HG02763 (cell line): Measurements from ENCODE around the gene POLA2.
A peak's percentile ranks its signal among the peaks of the same experiment; 100 is the strongest.
"Not testable (repeated sequence)": the region's sequence is repeated elsewhere in the genome, so short reads cannot be mapped to it uniquely, and the experiment has no call there.

Experiments used
- ATAC-seq: cut with Tn5 transposase; IDR thresholded peaks from one replicate; pipeline ENCODE4 v1.9.1; 2021; ENCODE audit warnings: mild to moderate bottlenecking, moderate library complexity; ENCODE audit not compliant: unreplicated experiment

POLA2 gene

DNA sequence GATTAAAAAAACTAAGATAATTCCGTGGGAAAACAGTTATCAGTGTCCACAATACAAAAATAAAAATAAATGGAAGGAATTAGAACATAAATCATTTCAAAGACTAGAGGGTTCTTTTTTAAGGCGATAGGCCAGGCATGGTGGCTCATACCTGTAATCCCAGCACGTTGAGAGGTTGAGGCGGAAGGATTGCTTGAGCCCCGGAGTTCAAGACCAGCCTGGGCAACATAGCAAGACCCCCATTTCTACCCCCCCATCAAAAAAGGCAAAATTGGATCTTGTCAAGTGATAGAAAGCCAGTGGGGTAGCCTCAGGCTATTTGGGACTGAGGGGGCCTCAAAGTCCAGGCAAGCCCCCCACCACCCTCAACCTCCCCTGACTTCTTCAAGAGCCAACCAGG lies 20.6 kb upstream of the POLA2 start:
- ATAC-seq, result no peak

DNA sequence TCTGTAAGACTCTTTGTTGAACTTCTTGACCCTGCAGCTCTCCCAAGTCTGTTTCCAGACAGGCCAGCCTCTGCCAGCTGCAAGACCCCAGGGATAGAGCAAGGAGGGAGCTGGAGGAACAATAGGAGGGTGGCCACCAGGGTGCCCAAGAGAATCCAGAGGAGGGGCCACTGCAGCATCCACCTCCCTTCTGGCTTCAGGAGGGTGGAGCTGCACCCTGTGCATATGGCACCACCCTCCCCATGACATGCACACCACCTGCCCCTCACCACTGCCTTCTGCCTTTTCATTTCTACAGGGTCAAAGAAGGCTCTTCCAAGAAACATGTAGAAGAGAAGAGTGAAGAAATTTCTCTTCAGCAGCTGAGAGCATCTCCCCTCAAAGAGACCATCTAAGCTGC lies 20.1 kb upstream of the POLA2 start:
- ATAC-seq, result no peak

DNA sequence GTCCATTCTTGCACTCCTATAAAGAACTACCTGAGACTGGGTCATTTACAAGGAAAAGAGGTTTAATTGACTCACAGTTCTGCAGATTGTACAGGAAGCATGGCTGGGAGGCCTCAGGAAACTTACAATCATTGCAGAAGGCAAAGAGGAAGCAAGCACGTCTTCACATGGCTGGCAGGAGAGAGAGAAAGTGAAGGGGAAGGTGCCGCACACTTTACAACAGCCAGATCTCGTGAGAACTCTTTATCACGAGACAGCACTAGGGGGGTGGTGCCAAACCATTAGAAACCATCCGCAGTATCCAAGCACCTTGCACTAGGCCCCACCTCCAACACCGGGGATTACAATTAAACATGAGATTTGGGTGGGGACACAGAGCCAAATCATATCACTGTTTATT lies 19.4 kb upstream of the POLA2 start:
- no peak for ATAC-seq

DNA sequence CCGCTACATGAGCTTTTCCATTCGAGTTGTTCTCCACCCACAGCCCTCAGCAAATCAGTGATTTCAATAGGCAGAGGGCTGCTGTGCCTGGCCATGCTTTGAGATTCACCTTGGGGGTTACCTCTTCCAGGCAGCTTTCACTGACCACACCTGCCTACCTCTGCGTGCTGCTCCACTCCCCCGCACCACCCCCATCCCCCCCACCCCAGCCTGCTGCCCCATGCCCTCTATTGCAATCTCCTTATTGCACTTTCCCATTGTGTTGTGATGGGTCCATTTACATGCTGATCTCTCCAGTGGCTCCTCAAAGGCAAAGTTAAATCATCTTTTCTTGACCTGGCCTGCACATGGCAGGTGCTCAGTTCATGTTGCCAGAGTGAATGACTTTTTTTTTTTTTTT lies 18.0 kb upstream of the POLA2 start:
- ATAC-seq, result no peak

DNA sequence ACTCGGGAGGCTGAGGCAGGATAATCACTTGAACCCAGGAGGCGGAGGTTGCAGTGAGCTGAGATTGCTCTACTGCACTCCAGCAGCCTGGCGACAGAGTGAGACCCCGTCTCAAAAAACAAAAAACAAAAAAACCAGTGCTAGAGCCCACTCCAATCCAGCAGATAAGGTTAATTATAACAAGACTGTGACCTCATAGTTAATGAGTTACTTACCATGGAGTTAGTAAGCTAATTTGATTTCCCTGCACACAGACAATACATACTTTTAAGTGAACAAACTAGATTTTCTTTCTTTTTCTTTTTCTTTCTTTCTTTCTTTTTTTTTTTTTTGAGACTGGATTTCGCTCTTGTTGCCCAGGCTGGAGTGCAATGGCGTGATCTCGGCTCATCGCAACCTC lies 16.7 kb upstream of the POLA2 start:
- not testable (repeated sequence) for ATAC-seq

DNA sequence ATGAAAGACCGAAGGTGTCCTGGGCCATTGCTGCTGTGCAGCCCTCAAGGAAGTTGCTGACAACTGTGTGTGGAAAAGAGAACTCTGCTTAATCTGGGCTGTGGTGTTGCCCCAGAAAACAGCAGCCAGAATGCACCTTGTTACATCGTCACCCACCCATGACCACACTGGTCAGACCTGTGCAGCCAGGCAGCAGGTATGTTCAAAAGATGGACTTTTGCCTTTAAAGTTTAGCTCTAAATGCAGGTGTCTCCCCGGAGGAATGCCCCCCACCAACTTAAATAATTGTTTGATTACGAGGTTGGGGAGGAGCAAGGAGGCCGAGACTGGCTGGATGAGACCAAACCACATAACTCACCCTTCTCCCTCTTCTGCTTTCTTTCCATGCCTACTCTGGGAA lies 15.3 kb upstream of the POLA2 start:
- ATAC-seq, result no peak

DNA sequence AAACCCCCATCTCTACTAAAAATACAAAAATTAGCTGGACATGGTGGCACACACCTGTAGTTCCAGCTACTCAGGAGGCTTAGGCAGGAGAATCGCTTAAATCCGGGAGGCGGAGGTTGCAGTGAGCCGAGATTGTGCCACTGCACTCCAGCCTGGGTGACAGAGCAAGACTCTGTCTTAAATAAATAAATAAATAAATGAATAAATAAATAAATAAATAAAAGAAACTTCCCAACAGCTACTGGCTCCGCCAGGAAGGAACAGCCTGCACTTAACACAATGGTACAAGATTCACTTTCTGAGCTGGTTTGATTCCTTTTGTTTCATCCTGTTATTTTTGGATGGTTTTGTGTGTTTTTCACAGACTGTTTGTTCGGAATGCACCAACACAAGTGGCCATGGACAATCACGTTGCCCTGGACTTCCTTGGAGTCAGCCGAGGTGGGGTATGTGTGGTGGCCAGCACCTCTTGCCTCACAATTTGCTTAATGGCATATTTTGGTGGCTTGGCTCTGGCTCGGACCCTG lies 13.5 kb upstream of the POLA2 start:
- not testable (repeated sequence) for ATAC-seq

DNA sequence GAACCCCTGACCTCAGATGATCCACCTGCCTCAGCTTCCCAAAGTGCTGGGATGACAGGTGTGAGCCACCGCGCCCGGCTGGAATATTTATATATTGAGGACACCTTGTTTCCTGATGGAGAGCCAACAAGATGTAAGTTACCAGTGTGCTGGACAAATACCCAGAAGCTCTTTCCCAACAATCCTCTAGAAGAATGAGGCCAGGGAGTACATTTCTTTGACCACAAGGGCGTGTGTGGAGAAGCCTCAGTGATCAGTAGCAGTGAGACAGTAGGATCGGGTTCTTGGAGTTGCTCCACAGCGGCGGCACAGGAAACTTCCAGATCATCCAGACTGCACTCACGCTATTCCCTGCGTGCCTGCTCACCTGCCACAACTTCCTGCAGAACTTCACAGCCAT lies 10.3 kb upstream of the POLA2 start:
- ATAC-seq, result no peak

DNA sequence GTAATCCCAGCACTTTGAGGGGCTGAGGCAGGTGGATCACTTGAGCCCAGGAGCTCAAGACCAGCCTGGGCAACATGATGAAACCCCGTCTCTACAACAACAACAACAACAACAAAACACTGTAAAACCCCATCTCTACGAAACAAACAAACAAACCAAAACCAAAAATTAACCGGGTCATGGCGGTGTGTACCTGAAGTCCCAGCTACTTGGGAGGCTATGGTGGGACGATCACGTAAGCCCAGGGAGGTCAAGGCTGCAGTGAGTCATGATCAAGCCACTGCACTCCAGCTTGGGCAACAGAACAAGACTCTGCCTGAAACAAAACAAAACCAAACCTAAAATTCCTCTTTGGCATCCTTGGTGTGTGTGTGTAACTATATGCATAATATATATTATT lies 7.0 kb upstream of the POLA2 start:
- ATAC-seq, result no peak

DNA sequence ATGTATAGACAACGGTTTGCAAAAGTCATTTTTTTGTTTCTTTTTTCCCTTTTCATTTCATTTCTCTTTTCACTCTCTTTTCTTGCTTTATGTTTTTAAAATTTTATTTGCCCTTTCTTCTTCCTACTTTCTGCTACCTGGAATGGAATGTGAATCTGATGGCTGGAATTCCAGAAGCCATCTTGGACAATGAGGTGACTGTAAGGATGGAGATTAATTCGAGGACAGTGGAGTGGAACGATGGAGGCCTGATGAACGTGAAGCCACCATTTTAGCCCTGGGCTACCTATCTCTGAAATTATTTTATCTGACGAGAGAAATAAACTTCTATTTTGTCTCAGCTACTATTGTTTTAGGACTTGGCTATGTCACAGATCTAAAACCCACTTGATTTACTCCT lies 2.8 kb upstream of the POLA2 start:
- no peak for ATAC-seq

DNA sequence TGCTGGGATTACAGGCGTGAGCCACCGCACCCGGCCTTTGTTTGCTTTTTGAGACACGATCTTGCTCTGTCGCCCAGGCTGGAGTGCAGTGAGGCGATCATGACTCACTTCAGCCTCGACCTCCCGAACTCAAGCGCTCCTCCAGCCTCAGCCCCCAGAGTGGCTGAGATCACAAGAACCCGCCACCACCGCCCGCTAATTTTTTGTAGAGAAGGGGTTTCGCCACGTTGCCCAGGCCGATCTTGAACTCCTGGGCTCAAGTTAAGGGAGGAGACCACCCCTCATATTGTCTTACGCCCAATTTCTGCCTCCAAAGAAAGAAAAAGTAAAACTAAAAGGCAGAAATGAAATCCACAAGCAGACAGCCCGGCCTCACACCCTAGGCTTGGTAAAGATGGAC lies 1.5 kb upstream of the POLA2 start:
- ATAC-seq, result no peak

DNA sequence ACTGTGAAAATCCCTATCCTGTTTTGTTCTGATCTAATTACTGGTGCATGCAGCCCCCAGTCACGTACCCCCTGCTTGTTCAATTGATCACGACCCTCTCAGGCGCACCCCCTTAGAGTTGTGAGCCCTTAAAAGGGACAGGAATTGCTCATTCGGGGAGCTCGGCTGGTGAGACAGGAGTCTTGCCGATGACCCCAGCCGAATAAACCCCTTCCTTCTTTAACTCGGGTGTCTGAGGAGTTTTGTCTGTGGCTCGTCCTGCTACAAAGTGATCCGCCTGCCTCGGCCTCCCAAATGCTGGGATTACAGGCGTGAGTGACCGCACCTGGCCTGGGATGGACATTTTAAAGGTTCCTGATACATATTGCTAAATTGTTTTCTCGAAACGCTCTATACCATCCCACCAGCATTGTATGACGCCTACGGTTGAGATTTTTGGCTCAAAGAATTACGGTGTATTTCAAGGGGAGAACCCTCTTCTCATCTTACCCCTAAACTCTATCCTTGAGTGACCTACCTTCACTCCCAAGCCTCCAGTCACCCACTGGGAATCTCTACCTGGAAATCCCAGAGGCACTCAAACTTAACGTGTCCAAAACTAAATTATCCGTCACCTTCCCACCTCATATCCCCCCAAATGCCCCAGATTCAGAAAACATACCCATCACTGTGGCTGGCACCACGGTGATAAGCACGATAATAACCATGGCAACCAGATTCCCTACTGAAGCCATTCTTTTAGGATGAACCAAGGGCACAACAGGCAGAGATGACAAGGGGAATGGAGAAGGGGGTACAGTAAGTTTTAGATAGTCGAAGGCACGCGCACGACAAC lies 789 bp upstream of the POLA2 start:
- ATAC-seq, result peak; percentile 7

DNA sequence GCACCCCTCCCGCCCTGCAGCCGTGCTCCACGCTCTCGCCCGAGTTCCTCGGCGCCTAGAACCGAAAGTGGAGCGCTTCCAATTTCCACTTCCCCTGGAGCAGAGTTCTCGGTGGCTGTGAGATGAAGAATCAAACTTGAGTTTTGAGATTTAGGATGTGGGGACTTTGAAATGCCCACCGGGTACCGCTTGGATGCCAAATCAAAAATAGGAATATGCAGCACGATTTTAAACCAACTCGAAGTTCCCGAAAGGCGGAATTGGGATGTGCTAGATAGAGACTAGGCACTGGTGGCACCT lies 569 bp downstream of the POLA2 start:
- ATAC-seq, result no peak

DNA sequence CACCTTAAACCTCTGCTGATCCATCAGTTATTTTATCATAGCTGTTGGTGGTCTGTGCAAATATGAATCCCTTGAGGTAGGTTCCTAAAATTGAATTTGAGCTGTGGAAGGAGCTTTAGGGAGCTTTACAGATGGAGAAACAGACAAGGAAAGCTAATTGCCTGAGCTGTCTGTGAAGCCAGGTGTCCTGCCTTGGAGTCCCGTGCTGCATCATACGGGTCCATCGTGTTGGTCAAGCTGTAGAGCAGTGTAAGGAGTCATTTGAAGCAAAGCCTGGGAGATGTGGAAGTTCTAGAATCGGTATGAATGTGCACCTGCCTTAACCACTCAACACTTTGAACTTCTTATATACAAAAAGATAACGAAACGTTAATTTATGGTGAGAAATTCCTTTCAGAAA lies 1.0 kb downstream of the POLA2 start:
- no peak for ATAC-seq

DNA sequence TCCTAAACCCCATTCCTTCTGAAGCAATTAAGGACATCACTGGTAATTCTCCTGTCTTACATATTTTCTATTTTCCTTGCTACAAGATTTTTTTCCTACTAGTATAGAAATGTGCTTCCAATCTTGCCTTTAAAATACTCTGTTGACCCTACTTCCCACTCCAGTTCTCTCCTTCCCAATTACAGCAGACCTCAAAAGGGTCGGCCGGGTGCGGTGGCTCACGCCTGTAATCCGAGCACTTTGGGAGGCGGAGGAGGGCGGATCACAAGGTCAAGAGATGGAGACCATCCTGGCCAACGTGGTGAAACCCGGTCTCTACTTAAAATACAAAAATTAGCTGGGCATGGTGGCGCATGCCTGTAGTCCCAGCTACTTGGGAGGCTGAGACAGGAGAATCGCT lies 3.0 kb downstream of the POLA2 start:
- ATAC-seq, result not testable (repeated sequence)

DNA sequence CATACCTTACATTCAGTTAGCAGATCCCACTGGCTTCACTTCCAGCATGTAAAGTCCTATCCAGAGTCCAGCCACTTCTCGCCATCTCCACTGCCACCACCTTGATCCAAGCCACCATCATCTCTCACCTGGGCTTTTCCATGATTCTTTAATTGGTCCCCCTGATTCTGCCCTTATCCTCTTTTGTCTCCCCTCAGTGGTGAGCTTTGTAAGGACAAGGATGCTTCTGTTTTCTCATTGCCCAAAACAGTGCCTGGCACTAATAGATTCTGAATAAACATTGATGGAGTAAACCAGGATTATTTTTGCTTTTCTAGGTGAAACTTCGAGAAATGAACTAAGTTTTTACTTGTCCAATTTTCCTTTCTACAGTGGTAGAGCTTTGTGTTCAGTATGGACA lies 4.4 kb downstream of the POLA2 start:
- no peak for ATAC-seq

DNA sequence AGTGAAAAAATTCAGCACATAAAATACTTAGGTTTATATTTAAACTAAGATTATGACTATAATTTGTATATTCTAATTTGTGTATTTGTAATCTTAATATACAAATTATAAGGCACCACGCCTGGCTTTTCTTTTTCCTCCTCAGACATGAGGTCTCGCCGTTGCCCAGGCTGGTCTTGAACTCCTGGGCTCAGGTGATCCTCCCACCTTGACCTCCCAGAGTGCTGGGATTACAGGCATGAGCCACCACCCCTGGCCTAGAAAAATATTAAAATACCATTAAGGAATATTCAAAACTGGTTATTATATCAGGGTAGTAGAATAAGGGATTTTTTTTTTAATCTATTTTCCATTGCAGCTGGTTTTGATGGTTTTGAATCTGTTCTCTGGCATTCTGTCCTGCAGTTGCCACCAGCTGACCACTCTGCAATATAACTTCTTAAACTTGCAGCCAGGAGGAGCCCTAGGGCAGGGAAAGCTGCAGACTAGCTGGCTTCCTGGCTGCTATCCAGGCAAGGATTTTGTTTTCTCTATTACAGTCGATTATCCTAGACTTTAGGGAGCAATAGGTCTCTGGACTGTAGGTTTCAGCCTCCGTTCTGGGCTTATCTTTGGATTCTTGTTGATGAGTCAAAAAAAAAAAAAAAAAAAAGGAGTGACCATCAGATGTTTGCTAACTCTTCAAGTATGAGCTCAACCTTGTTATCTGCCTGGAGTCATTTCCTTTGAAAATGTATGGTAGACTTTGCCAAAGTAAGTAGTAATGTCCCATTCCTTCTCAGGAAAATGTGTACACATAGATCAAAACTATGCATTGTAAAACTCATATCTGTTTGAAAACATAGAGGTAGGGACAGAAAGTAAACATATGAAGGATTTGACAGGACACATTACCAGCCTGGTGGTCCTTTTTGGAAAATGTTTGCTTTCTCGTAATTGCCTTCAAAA lies 13.2 kb downstream of the POLA2 start:
- ATAC-seq, result no peak

DNA sequence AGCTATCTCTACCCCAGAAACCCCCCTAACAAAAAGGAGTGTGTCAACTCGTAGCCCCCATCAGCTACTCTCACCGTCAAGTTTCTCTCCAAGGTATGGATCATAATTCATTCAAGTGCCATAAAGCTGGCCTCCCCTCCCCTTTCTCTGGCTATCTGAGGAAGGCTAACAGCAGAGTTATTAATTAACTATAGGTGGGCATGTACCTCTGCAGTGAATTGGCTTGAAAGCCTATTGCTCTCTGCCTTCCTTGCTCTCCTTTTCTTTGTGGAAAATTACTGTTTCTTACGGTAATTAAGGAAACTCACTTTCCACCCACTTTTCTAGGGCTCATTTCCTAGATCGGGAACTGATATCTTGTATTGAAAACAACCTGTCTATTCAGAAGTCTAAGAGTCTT lies 14.1 kb downstream of the POLA2 start:
- no peak for ATAC-seq

DNA sequence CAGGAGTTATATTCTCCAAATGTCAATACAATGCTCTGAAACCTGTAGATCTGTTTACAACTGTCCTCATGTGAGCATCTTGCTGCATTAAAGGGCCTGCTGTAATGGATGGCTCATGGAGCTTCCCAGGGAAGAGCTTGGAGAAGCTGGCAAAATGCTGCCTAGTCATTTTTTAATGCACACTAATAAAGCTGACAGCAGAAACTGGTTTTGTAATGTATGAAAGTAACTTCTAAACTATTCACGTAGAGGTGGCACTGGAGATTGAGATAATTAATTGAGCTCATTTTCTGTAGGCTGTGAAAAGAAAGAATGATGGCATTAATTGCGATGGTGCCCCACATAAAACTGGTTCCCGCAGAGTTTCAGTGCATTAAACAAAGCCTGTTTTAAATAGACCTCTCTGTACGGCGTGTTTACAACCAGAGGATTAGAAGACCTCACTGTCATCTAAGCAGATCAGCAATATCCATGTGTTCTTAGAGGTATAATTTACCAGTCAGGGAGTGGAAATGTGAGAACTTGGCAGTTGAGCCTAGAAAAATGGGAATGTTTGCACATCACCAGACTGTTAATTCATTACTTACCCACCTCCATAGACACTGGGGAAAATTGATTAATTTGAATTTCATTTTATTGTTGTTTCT lies 16.0 kb downstream of the POLA2 start:
- ATAC-seq, result no peak

DNA sequence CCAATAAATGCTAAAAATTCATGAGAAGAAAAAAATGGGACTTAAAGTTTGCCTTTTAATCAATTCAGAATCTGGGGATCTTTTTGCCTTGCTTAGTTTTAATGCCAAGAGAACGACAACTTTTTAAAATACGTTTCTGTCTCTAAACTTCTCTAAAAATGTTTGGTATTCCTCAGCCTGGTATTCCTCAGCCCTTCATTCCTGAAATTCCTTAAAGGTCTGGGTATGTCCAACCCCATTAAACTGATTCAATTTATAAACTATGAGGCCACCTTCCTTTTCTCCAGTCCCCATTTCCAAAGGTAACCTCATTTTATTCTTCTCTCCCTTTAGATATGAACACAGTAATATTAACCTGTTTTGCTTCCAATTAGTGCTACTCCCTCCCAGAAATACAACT lies 16.6 kb downstream of the POLA2 start:
- ATAC-seq, result no peak

DNA sequence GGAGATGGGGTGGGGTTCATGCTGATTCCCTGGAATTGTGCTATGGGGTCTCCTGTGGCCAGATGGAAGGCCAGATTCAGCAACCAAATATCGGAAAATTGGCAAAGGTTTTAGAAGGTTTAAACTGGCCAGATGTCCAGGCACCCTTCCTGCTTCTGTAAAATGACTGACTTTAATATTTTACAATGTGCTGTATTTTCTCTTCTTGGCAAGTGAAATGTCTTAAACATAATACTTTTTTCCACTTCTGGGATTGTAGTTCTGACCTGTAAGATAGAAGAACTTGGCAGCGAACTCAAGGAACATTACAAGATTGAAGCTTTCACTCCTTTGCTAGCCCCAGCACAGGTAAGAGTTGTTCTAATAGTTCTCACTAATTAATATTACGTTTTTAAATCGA lies 17.5 kb downstream of the POLA2 start:
- no peak for ATAC-seq
